ENCODE data around the gene TRPT1. TPM values are rescaled to one million over a fixed set of nuclear protein-coding genes. Genes with fewer than 3 reads are reported as not detected.

Gene TRPT1
- total RNA-seq, 2 donors from 2014 or later, result 16.2 to 16.6 TPM

- H3K9me3 ChIP-seq (ENCODE audit: control insufficient read depth, low read length, poor library complexity, severe bottlenecking), result no peaks in the 10 kb centered on the region
- Mint-ChIP-seq H3K27me3 (no peaks in the 10 kb centered on the region), H3K36me3 (ENCODE audit: low read depth) (peaks cover 6% of the 10 kb centered on the region), H3K4me1 (peaks cover 40% of the 10 kb centered on the region), H3K4me3 (peak overlapping the region; percentile 21), H3K27ac (peak overlapping the region; percentile 90)
- DNase-seq (no peak), ATAC-seq (no peak)
These were observed 16.5 kb downstream of the TRPT1 start for GRCh38 chr11:64209563-64209843.

GRCh38 chr11:64208796-64209562, 17.0 kb downstream of the TRPT1 start:
- H3K9me3 ChIP-seq (ENCODE audit: control insufficient read depth, low read length, poor library complexity, severe bottlenecking), result no peaks in the 10 kb centered on the region
- peak overlapping the region; percentile 92 for H3K4me3 Mint-ChIP-seq
- ATAC-seq, result no peak
- DNase-seq, result no peak
- H3K4me1 Mint-ChIP-seq, result peaks cover 42% of the 10 kb centered on the region
- no peaks in the 10 kb centered on the region for H3K27me3 Mint-ChIP-seq
- H3K36me3 Mint-ChIP-seq (ENCODE audit: low read depth), result peaks cover 8% of the 10 kb centered on the region
- peak overlapping the region; percentile 90 for H3K27ac Mint-ChIP-seq

- H3K27ac Mint-ChIP-seq, result peak overlapping the region; percentile 90
- H3K4me3 Mint-ChIP-seq, result peak overlapping the region; percentile 92
- peaks cover 8% of the 10 kb centered on the region for H3K36me3 Mint-ChIP-seq (ENCODE audit: low read depth)
- ATAC-seq, result no peak
- peaks cover 40% of the 10 kb centered on the region for H3K4me1 Mint-ChIP-seq
- no peaks in the 10 kb centered on the region for H3K27me3 Mint-ChIP-seq
- H3K9me3 ChIP-seq (ENCODE audit: control insufficient read depth, low read length, poor library complexity, severe bottlenecking), result no peaks in the 10 kb centered on the region
- DNase-seq, result no peak
These were observed 17.7 kb downstream of the TRPT1 start for GRCh38 chr11:64208086-64208795.

- peaks cover 10% of the 10 kb centered on the region for H3K36me3 Mint-ChIP-seq (ENCODE audit: low read depth)
- DNase-seq, result peak; percentile 35 to 51 (median 46)
- H3K27me3 Mint-ChIP-seq, result no peaks in the 10 kb centered on the region
- H3K9me3 ChIP-seq (ENCODE audit: control insufficient read depth, low read length, poor library complexity, severe bottlenecking), result no peaks in the 10 kb centered on the region
- H3K4me3 Mint-ChIP-seq, result peak overlapping the region; percentile 92
- ATAC-seq, result peak; percentile 68
- H3K4me1 Mint-ChIP-seq, result peaks cover 39% of the 10 kb centered on the region
- H3K27ac Mint-ChIP-seq, result peak overlapping the region; percentile 90
These were observed 18.5 kb downstream of the TRPT1 start for GRCh38 chr11:64207256-64208085.

- ATAC-seq, result peak; percentile 67
- H3K9me3 ChIP-seq (ENCODE audit: control insufficient read depth, low read length, poor library complexity, severe bottlenecking), result no peaks in the 10 kb centered on the region
- Mint-ChIP-seq H3K4me1 (peaks cover 36% of the 10 kb centered on the region), H3K27me3 (no peaks in the 10 kb centered on the region), H3K36me3 (ENCODE audit: low read depth) (peaks cover 10% of the 10 kb centered on the region), H3K27ac (peak within 1 kb of the TSS; percentile 90), H3K4me3 (peak within 1 kb of the TSS; percentile 92)
- DNase-seq, result peak; percentile 35 to 56 (median 48)
These were observed 19.3 kb downstream of the TRPT1 start, which contains the start of gene FERMT3 for GRCh38 chr11:64206457-64207255. FERMT3 (plus strand) TSS chr11:64206721; CDS start chr11:64207365, 644 bp downstream.

- Mint-ChIP-seq H3K4me3 (peak overlapping the region; percentile 75), H3K36me3 (ENCODE audit: low read depth) (peaks cover 11% of the 10 kb centered on the region), H3K27me3 (no peaks in the 10 kb centered on the region), H3K27ac (peak overlapping the region; percentile 90), H3K4me1 (peaks cover 32% of the 10 kb centered on the region)
- DNase-seq, result peak; percentile 64 to 80 (median 72)
- H3K9me3 ChIP-seq (ENCODE audit: control insufficient read depth, low read length, poor library complexity, severe bottlenecking), result no peaks in the 10 kb centered on the region
- ATAC-seq, result peak; percentile 72
These were observed 21.5 kb downstream of the TRPT1 start for GRCh38 chr11:64204464-64204989.

GRCh38 chr11:64204080-64204440, 21.9 kb downstream of the TRPT1 start:
- Mint-ChIP-seq H3K36me3 (ENCODE audit: low read depth) (peaks cover 11% of the 10 kb centered on the region), H3K4me1 (peaks cover 28% of the 10 kb centered on the region), H3K27ac (peak overlapping the region; percentile 90), H3K4me3 (no peak overlapping the region), H3K27me3 (no peaks in the 10 kb centered on the region)
- ATAC-seq (no peak), DNase-seq (no peak)
- H3K9me3 ChIP-seq (ENCODE audit: control insufficient read depth, low read length, poor library complexity, severe bottlenecking), result no peaks in the 10 kb centered on the region

GRCh38 chr11:64203421-64204079, 22.4 kb downstream of the TRPT1 start:
- DNase-seq (no peak), ATAC-seq (no peak)
- no peaks in the 10 kb centered on the region for H3K27me3 Mint-ChIP-seq
- H3K4me1 Mint-ChIP-seq, result peaks cover 24% of the 10 kb centered on the region
- H3K9me3 ChIP-seq (ENCODE audit: control insufficient read depth, low read length, poor library complexity, severe bottlenecking), result no peaks in the 10 kb centered on the region
- no peak overlapping the region for H3K4me3 Mint-ChIP-seq
- no peak overlapping the region for H3K27ac Mint-ChIP-seq
- peaks cover 11% of the 10 kb centered on the region for H3K36me3 Mint-ChIP-seq (ENCODE audit: low read depth)

- H3K27me3 Mint-ChIP-seq, result no peaks in the 10 kb centered on the region
- H3K9me3 ChIP-seq (ENCODE audit: control insufficient read depth, low read length, poor library complexity, severe bottlenecking), result no peaks in the 10 kb centered on the region
- H3K27ac Mint-ChIP-seq, result no peak overlapping the region
- peaks cover 20% of the 10 kb centered on the region for H3K4me1 Mint-ChIP-seq
- ATAC-seq (no peak), DNase-seq (no peak)
- no peak overlapping the region for H3K4me3 Mint-ChIP-seq
- H3K36me3 Mint-ChIP-seq (ENCODE audit: low read depth), result peaks cover 11% of the 10 kb centered on the region
These were observed 23.0 kb downstream of the TRPT1 start for GRCh38 chr11:64202992-64203391.

- H3K27ac Mint-ChIP-seq, result peak overlapping the region; percentile 37
- H3K9me3 ChIP-seq (ENCODE audit: control insufficient read depth, low read length, poor library complexity, severe bottlenecking), result no peaks in the 10 kb centered on the region
- no peak for ATAC-seq
- no peak for DNase-seq
- H3K36me3 Mint-ChIP-seq (ENCODE audit: low read depth), result peaks cover 11% of the 10 kb centered on the region
- peaks cover 19% of the 10 kb centered on the region for H3K4me1 Mint-ChIP-seq
- no peaks in the 10 kb centered on the region for H3K27me3 Mint-ChIP-seq
- H3K4me3 Mint-ChIP-seq, result no peak overlapping the region
These were observed 24.4 kb downstream of the TRPT1 start for GRCh38 chr11:64201543-64201942.

- Mint-ChIP-seq H3K36me3 (ENCODE audit: low read depth) (peaks cover 6% of the 10 kb centered on the region), H3K27ac (peak overlapping the region; percentile 67), H3K27me3 (no peaks in the 10 kb centered on the region), H3K4me3 (no peak overlapping the region), H3K4me1 (peaks cover 5% of the 10 kb centered on the region)
- no peaks in the 10 kb centered on the region for H3K9me3 ChIP-seq (ENCODE audit: control insufficient read depth, low read length, poor library complexity, severe bottlenecking)
- ATAC-seq (no peak), DNase-seq (no peak)
These were observed 27.5 kb downstream of the TRPT1 start for GRCh38 chr11:64198511-64198910.

GRCh38 chr11:64196626-64197025, 29.4 kb downstream of the TRPT1 start:
- H3K27ac Mint-ChIP-seq, result no peak overlapping the region

More at GRCh38 chr11:64196626-64197025, 29.4 kb downstream of the TRPT1 start:
- ATAC-seq (no peak), DNase-seq (no peak)
- Mint-ChIP-seq H3K36me3 (ENCODE audit: low read depth) (peaks cover 3% of the 10 kb centered on the region), H3K4me3 (no peak overlapping the region), H3K4me1 (peaks cover 3% of the 10 kb centered on the region), H3K27me3 (no peaks in the 10 kb centered on the region)
- no peaks in the 10 kb centered on the region for H3K9me3 ChIP-seq (ENCODE audit: control insufficient read depth, low read length, poor library complexity, severe bottlenecking)
